CD14-positive monocyte (primary cell): Measurements from ENCODE around the gene MBD5. TPM values are rescaled to one million over a fixed set of nuclear protein-coding genes. Genes with fewer than 3 reads are reported as not detected.

Experiments used
- DNase-seq, 3 donors: peaks; one replicate each; pipeline ENCODE4 v3.0.0-alpha.2; 2011 to 2022
- H2AFZ ChIP-seq: 2 replicates; pipeline ENCODE4 v1.6.0; 2012; ENCODE audit warnings: mild to moderate bottlenecking, low read depth, low read length, inconsistent platforms; ENCODE audit not compliant: insufficient read depth, poor library complexity, severe bottlenecking
- H3K27ac ChIP-seq, 2 donors: 1 replicate in 1 of 2; 2 replicates in 1 of 2; pipeline ENCODE4 v1.5.1; 2012 to 2013; ENCODE audit warnings: low read length in 2 of 2, control low read depth in 1 of 2, inconsistent platforms in 1 of 2, low read depth in 1 of 2, mild to moderate bottlenecking in 1 of 2
- H3K27me3 ChIP-seq, 2 donors: one replicate each; pipeline versions ENCODE4 v1.6.0 to v1.6.1; 2011 to 2013; ENCODE audit warnings: low read length in 2 of 2; ENCODE audit not compliant: control insufficient read depth in 2 of 2, insufficient read depth in 2 of 2
- H3K36me3 ChIP-seq, 2 donors: replicated peaks in 1 of 2; 1 replicate in 1 of 2; 2 replicates in 1 of 2; pipeline versions ENCODE4 v1.5.1 to v1.6.1; 2012 to 2013; ENCODE audit warnings: low read length in 2 of 2, control low read depth in 1 of 2, inconsistent platforms in 1 of 2, mild to moderate bottlenecking in 1 of 2; ENCODE audit not compliant: insufficient read depth in 2 of 2, control insufficient read depth in 1 of 2
- H3K4me1 ChIP-seq, 2 donors: 1 replicate in 1 of 2; 2 replicates in 1 of 2; pipeline versions ENCODE4 v1.5.1 to v1.6.1; 2012 to 2013; ENCODE audit warnings: low read length in 2 of 2, control low read depth in 1 of 2, inconsistent platforms in 1 of 2, mild to moderate bottlenecking in 1 of 2, moderate library complexity in 1 of 2; ENCODE audit not compliant: insufficient read depth in 2 of 2, control insufficient read depth in 1 of 2
- H3K4me2 ChIP-seq: replicated peaks from 2 replicates; pipeline ENCODE3; 2012; ENCODE audit warnings: low read length, moderate library complexity, mild to moderate bottlenecking; ENCODE audit not compliant: poor library complexity, severe bottlenecking; ENCODE audit errors: extremely low read depth
- H3K4me3 ChIP-seq, 3 experiments: fragments of 200-600 bp in 1 of 3; sonication (generic) in 1 of 3; replicated peaks in 1 of 3; 1 replicate in 2 of 3; 2 replicates in 1 of 3; pipeline ENCODE4 v1.5.1; 2011 to 2013; ENCODE audit warnings: low read length in 3 of 3, mild to moderate bottlenecking in 3 of 3, control low read depth in 2 of 3, low read depth in 2 of 3, inconsistent platforms in 1 of 3, moderate library complexity in 1 of 3
- H3K79me2 ChIP-seq: 2 replicates; pipeline ENCODE4 v1.6.0; 2012; ENCODE audit warnings: mild to moderate bottlenecking, control low read depth, inconsistent platforms, low read length, moderate library complexity; ENCODE audit not compliant: insufficient read depth
- H3K9ac ChIP-seq: 2 replicates; pipeline ENCODE4 v1.6.0; 2017; ENCODE audit warnings: low read length, mild to moderate bottlenecking; ENCODE audit not compliant: insufficient read depth, poor library complexity, severe bottlenecking
- H3K9me3 ChIP-seq, 2 donors: replicated peaks in 1 of 2; 1 replicate in 1 of 2; 2 replicates in 1 of 2; pipeline versions ENCODE4 v1.5.1 to v1.6.1; 2012 to 2013; ENCODE audit warnings: low read length in 2 of 2, control low read depth in 1 of 2; ENCODE audit not compliant: control insufficient read depth in 1 of 2, insufficient read depth in 1 of 2
- H4K20me1 ChIP-seq: 2 replicates; pipeline ENCODE4 v1.6.0; 2012; ENCODE audit warnings: mild to moderate bottlenecking, low read length, control low read depth, moderate library complexity; ENCODE audit not compliant: insufficient read depth
- H3K27ac Mint-ChIP-seq, 7 donors: one replicate each; pipeline ENCODE4 v1.8.0; 2020; ENCODE audit warnings: mild to moderate bottlenecking in 7 of 7, mixed read lengths in 7 of 7, moderate library complexity in 6 of 7, inconsistent platforms in 2 of 7
- H3K27me3 Mint-ChIP-seq, 3 donors: one replicate each; pipeline ENCODE4 v1.8.0; 2021 to 2022; ENCODE audit warnings: low read depth in 3 of 3, mild to moderate bottlenecking in 3 of 3, mixed read lengths in 3 of 3, moderate library complexity in 3 of 3, inconsistent platforms in 1 of 3
- H3K36me3 Mint-ChIP-seq, 2 donors: one replicate each; pipeline ENCODE4 v1.8.0; 2020; ENCODE audit warnings: mixed read lengths in 2 of 2, inconsistent platforms in 1 of 2, mild to moderate bottlenecking in 1 of 2
- H3K4me1 Mint-ChIP-seq: one replicate; pipeline ENCODE4 v1.8.0; 2020; ENCODE audit warnings: mild to moderate bottlenecking, mixed read lengths
- H3K4me3 Mint-ChIP-seq, 2 donors: one replicate each; pipeline ENCODE4 v1.8.0; 2020; ENCODE audit warnings: mild to moderate bottlenecking in 2 of 2, mixed read lengths in 2 of 2, moderate library complexity in 1 of 2
- H3K9me3 Mint-ChIP-seq, 7 donors: one replicate each; pipeline ENCODE4 v1.8.0; 2020 to 2022; ENCODE audit warnings: mixed read lengths in 7 of 7, mild to moderate bottlenecking in 6 of 7, moderate library complexity in 6 of 7, inconsistent platforms in 2 of 7
- CTCF ChIP-seq: fragments of 200-600 bp; IDR thresholded peaks from one replicate; pipeline ENCODE4 v1.8.0; 2022; ENCODE audit warnings: antibody characterized with exemption, mild to moderate bottlenecking
- WGBS: methylation state at CpG from one replicate; pipeline ENCODE4 v1.1.5; 2013; ENCODE audit warnings: missing lambda C conversion rate; ENCODE audit not compliant: insufficient coverage; 5-methylcytosine and 5-hydroxymethylcytosine counted together
- intact Hi-C, 2 donors: fragments of 100-400 bp; cut with micrococcal nuclease; formaldehyde crosslinking; loops; one replicate each; pipeline versions ENCODE4 v1.15.0 to v1.15.1; 2023
- polyA plus RNA-seq, 3 donors: library from polyadenylated mRNA; depleted of rRNA in 1 of 3; unstranded in 2 of 3; stranded (reverse) in 1 of 3; fragments of 300-500 nt in 2 of 3; fragments of >200 nt in 1 of 3; fragmentation: Illumina TruSeq in 2 of 3; gene quantifications; 1 replicate in 2 of 3; 2 replicates in 1 of 3; pipeline ENCODE4 v1.2.3, GENCODE V29; 2012 to 2021

Gene MBD5
- polyA plus RNA-seq, 3 donors = 2.3 to 5.7 (median 3.5) TPM

DNA sequence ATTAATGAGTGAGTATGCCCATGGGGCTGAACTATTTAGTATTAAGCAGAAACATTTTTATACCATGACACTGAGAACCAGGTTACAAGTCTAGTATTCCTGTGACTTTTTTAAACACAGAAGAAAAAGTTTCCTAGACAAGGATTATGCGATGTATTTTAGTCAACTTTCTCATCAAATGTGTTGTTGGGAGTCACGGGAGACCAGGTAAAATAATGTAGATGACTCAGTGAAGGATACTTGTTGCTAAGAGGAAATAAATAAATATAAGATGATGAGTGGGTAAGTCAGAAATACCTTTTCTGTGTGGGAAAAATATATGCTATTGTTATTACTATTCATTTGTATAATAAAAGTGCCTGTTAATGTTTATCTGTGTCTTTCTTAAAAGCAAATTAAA lies 23.4 kb downstream of the MBD5 start:
- H2AFZ ChIP-seq = no peak overlapping the region
- no peaks in the 10 kb centered on the region for H3K36me3 ChIP-seq
- WGBS = 100% methylated on average over 1 of the region's 2 CpGs
- no peak overlapping the region for H3K4me2 ChIP-seq
- no peak overlapping the region for H3K4me3 ChIP-seq
- H3K4me1 Mint-ChIP-seq = peaks cover 15% of the 10 kb centered on the region
- H3K79me2 ChIP-seq = peaks cover 4% of the 10 kb centered on the region
- H3K27ac Mint-ChIP-seq = no peak overlapping the region
- peaks cover 6 to 7% of the 10 kb centered on the region in 2 donors for H3K36me3 Mint-ChIP-seq
- TF ChIP-seq CTCF = no peak
- intact Hi-C loops = no loop called here
- no peaks in the 10 kb centered on the region for H3K27me3 Mint-ChIP-seq
- no peaks in the 10 kb centered on the region for H4K20me1 ChIP-seq
- H3K27me3 ChIP-seq = no peaks in the 10 kb centered on the region
- H3K4me1 ChIP-seq = peaks cover 0 to 6% of the 10 kb centered on the region in 2 donors
- H3K4me3 Mint-ChIP-seq = no peak overlapping the region
- DNase-seq = no peak
- H3K9me3 Mint-ChIP-seq = no peaks in the 10 kb centered on the region
- no peaks in the 10 kb centered on the region for H3K9me3 ChIP-seq
- no peak overlapping the region for H3K27ac ChIP-seq
- no peak overlapping the region for H3K9ac ChIP-seq

- H3K4me3 ChIP-seq = no peak overlapping the region
- intact Hi-C loops = no loop called here
- H2AFZ ChIP-seq = no peak overlapping the region
- Mint-ChIP-seq H3K36me3 (peaks cover 0 to 2% of the 10 kb centered on the region in 2 donors), H3K9me3 (no peaks in the 10 kb centered on the region), H3K27ac (no peak overlapping the region), H3K4me1 (peaks cover 10% of the 10 kb centered on the region), H3K27me3 (peaks cover 0 to 2% (median 0%) of the 10 kb centered on the region in 3 donors), H3K4me3 (no peak overlapping the region)
- H4K20me1 ChIP-seq = no peaks in the 10 kb centered on the region
- peaks cover 0 to 6% of the 10 kb centered on the region in 2 donors for H3K4me1 ChIP-seq
- no peak overlapping the region for H3K4me2 ChIP-seq
- no peak for TF ChIP-seq CTCF
- no peak overlapping the region for H3K27ac ChIP-seq
- no peaks in the 10 kb centered on the region for H3K27me3 ChIP-seq
- no peak overlapping the region for H3K9ac ChIP-seq
- H3K9me3 ChIP-seq = no peaks in the 10 kb centered on the region
- H3K79me2 ChIP-seq = no peaks in the 10 kb centered on the region
- no peaks in the 10 kb centered on the region for H3K36me3 ChIP-seq
- 14% methylated on average over 1 of the region's 1 CpG for WGBS
- DNase-seq = no peak
Measured at GRCh38 chr2:148046802-148047201, 25.9 kb downstream of the MBD5 start.
